Cardiac septum (tissue), 1 donor: ENCODE measurements around the gene SIRT5. TPM values are rescaled to one million over a fixed set of nuclear protein-coding genes. Genes with fewer than 3 reads are reported as not detected.
A peak's percentile ranks its signal among the peaks of the same experiment; 100 is the strongest.

Experiments used
- DNase-seq: peaks from one replicate; pipeline ENCODE4 v3.0.0-alpha.2; 2020; ENCODE audit warnings: low spot score
- intact Hi-C: fragments of 100-400 bp; cut with DNase I; formaldehyde crosslinking; loops from one replicate; pipeline ENCODE4 v1.14.0; 2022
- long read RNA-seq: library from polyadenylated mRNA; unstranded; transcript quantifications from one replicate; pipeline ENCODE4 v2.0.0, GENCODE V29; 2021
- total RNA-seq: library from RNA; stranded (reverse); fragmentation: NEBNext Ultra II Directional; extraction: Animal tissue kit (Norgen Biotek cat#: 25700); gene quantifications from one replicate; pipeline ENCODE4 v1.2.1, GENCODE V29; 2021
- donor health status: DM: no; HTN: no; CAD: no.

SIRT5 gene
- total RNA-seq: 36.4 TPM
- long read RNA-seq, transcript SIRT5-205 (10 exons, 3,922 nt): major isoform, 5 of 60 reads
- long read RNA-seq, partial matches to known transcripts: 11 of 60 reads
- long read RNA-seq, other reads (novel, unspliced or antisense): 43 of 60 reads

DNA sequence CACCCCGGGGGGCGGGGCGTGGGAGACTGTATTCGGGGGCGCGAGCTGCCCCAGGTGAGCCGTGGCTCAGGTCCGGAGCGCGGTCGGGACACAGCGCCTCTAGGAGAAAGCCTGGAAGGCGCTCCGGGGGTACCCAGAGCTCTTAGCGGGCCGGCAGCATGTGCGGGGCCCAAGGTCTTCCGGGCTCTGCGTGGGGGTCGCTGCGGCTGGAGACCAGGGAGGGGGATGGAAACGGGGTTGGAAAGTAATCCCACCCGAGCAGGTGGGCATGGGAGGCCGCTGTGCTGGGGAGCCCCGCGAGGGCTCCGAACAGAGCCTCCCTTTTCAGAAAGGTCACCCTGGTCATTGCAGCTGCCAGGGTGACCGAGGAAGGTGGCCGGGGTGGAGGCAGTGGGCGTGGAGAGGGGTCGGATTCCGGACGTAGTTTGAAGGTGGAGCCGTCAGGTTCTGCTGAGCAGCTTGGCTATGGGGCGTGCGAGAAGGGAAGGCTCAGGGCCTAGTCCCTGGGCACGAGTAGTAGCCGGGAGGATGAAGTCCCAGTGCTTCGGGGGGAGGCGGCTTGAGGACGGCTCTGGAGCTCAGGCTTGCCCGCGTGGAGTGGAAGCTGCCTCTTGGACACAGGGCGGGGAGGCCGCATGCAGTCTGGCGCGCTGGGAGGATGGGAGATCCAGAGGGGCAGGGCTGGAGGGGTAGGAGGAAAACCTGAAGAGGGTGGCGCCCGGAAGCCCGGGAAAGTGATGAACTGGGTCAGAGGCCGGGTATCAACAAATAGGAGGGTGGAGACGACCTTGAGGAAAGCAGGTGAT, at the start of gene SIRT5:
Gene SIRT5 (plus strand): TSS at position 31 of the 806 bp plus-strand sequence. CDS start 9,510 bp downstream, outside the sequence.
- intact Hi-C loops: loop anchor here (2.0 to 5.0 kb wide), 4 partner anchors 38 to 238 kb away; partner anchors contain the start of gene GFOD1
- DNase-seq: peak; percentile 90

DNA sequence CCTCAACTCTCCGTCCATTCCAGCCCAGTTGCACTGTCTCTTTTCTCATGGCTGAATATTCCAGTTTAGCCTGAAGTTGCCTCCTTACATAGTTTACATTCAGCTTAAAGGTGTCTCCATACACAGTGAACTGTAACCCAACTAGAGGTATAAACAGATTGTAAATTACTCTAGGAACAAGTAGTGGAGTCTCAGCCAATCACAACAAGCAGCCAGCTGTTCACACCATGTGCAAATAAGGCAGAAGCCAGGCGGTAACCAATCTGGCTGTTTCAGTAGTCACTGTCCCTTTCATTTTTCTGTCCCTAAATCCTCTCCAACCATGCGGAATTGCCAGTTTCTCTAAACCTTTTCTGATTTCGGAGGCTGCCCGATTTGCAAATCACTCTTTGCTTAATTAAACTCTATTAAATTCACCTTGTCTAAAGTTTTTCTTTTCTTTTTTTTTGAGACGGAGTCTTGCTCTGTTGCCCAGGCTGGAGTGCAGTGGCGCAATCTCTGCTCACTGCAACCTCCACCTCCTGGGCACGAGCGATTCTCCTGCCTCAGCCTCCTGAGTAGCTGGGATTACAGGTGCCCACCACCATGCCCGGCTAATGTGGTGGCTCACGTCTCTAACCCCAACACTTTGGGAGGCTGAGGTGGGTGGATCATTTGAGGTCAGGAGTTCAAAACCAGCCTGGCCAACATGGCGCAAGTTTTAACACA, 49.4 kb upstream of the SIRT5 start:
- DNase-seq: no peak
- intact Hi-C loops: loop anchor here (5.0 kb wide), 3 partner anchors 38 to 113 kb away; partner anchors contain the start of genes GFOD1 and SIRT5

DNA sequence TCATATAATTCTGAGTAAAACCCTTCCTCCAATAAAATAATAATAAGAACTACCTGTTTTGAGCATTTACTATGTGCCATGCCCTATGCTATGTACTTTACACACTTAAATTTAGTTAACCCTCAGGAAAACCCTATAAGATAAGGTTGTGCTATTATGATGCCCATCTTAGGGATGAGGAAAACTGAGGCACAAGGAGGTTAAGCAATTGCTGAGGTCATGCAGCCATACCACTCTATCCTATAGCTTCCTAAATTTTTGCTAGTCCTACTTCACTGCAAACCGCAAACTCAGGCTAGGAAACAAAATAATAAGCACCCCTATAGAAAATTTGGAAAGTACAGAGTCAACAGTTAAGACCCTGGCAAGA, 48.1 kb upstream of the SIRT5 start:
- no peak for DNase-seq
- intact Hi-C loops: loop anchor here (5.0 kb wide), 3 partner anchors 39 to 114 kb away; partner anchors contain the start of genes GFOD1 and SIRT5

DNA sequence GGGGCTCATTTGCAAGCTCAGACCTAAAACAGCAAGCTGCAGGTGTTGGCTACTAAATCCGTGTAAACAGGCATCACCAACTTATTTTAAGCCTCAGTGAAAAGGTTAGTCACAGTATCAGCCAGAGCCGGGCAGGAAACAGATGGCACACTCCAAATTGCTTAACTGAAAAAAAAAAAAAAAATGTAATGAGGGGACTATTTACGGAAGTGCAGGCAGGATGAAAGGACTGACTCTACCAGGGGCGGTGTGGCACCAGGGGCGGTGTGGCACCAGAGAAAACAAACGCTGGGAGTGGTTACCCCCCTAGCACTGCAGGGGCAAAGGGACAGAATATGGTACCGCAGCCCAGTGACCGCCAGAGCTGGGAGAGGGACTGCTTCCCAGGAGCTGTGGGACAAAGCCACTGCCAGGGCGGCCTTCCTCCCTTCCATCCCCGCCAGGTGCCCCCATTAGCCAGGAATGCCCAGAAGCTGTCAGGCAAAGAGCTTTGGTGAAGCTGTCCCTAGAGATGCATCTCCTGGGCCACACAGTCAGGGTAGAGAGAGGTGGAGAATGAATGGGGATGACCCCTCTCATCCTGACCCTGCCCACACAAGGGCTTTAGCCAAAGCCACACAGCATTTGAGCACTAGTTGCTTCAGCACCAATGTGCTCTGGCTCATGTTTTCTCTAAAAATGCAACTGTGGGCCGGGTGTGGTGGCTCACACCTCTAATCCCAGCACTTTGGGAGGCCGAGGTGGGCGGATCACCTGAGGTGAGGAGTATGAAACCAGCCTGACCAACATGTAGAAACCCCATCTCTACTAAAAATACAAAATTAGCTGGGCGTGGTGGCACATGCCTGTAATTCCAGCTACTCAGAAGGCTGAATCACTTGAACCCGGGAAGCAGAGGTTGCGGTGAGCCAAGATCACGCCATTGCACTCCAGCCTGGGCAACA, 47.4 kb upstream of the SIRT5 start:
- intact Hi-C loops: loop anchor here (5.0 kb wide), 3 partner anchors 40 to 115 kb away; partner anchors contain the start of genes GFOD1 and SIRT5
- no peak for DNase-seq

DNA sequence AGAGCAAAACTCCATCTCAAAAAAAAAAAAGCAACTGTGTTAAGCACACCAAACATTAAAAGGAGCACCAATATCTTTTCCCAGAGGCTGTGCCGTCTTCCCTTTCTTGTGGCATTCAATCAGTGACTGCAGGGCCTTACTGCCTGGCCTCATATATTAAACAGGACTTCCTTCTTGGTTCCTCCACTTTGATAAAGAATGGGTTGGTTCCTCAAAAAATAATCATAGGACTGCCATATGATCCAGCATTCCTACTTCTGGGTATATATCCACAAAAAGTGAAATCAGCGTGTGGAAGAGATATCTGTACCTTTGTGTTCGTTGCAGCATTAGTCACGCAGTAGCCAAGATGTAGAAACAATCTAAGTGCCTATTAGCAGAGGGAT, 46.7 kb upstream of the SIRT5 start:
- no peak for DNase-seq
- intact Hi-C loops: loop anchor here (5.0 kb wide), 3 partner anchors 40 to 115 kb away; partner anchors contain the start of genes GFOD1 and SIRT5

DNA sequence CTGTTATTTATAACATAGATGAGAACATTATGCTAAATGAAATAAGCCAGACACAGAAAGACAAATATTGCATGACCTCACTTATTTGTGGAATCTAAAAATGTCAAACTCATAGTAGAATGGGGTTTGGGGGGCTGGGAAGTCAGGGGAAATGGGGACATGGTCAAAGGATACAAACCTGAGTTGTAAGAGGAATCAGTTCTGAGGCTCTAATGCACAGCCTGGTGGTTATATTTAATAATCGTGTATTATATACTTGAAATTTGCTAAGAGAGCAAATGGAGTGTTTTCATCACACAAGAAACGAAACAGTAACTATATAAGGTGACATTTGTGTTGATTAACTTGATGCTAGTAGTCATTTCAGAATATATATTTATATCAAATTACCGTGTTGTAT, 46.2 kb upstream of the SIRT5 start:
- no peak for DNase-seq
- intact Hi-C loops: loop anchor here (5.0 kb wide), 3 partner anchors 41 to 116 kb away; partner anchors contain the start of genes GFOD1 and SIRT5

DNA sequence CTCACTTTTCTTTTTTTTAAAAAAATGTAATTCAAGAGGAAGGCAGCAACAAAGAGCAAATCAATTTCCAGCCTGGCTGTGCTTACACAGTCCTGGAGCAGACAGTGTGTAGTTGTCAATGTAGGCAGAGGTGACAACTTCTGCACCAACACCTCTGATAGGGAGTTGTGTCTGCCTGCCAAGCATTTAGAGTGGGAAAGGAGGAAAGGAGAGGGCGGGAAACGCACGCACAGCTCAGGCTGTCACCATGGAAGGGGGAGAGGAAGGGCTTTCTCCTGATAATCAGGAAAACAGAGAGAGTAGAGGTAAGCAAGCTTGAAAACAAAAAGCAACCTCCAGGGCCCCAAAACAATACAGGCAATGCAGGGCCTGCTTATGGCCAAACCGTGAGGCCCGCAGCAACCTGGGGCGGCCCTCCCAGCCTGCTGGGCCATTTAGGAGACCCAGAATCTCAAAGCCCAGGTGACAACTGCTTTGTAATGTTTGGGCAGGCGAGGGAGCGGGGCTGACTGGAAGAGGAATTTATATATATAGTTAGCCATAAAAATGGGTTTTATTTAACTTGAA, 45.5 kb upstream of the SIRT5 start:
- DNase-seq: no peak
- intact Hi-C loops: loop anchor here (5.0 kb wide), 3 partner anchors 42 to 117 kb away; partner anchors contain the start of genes GFOD1 and SIRT5

DNA sequence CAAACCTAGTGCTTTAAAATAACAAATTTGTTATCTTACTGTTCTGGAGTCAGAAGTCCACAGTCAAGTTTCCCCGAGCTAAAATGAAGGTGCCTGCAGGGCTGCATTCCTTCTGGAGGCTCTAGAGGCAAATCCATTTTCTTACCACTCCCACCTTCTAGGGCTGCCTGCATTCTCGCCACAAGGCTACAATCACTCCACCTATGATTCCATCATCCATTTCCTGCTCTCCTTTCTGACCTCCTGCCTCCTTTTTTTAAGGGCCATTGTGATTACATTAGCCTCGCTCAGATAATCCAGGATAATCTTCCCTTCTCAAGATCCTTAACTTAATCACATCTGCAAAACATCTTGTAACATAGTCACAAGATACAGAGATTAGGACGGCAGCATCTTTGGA, 42.4 kb upstream of the SIRT5 start:
- no peak for DNase-seq
- intact Hi-C loops: loop anchor here (10.0 kb wide), 1 partner anchor 167 kb away; no protein-coding TSS in a partner anchor

DNA sequence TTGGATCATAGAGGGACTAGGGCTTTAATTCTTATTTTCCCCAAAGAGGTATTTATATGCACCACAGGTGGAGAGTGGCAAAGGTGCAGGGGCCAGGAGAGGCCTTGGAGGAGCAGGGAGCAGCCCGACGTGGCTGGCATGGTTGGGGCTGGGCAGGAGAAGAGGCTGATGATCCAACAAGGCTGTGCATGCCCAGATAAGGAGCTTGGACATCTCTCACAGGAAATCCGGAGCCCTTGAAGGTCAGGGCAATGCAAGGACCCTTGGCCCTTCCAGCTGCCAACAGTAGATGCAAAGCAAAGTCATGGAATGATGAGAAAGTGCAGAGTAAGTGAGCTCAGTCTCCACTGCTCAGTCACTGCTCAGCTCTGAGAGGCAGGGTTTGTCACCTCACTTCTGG, 39.9 kb upstream of the SIRT5 start:
- no peak for DNase-seq
- intact Hi-C loops: loop anchor here (10.0 kb wide), 1 partner anchor 170 kb away; no protein-coding TSS in a partner anchor

DNA sequence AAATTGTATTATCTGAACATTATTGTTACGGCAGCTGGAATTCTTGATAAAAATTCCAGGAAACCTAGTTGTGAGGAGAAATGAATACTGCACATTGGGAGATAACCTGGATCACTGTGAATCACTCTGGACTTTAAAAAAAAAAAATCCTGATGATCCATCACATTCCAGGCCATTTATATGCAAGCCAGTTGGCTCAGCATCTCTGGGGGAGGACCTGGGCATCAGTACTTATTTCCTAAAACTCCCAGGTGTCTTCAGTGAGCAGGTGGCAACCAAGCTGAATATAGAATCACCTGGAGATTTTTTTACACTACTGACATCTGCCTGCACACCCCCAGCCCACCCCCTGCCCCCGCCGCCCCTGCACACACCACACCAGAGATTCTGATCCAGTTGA, 39.1 kb upstream of the SIRT5 start:
- DNase-seq: no peak
- intact Hi-C loops: loop anchor here (10.0 kb wide), 1 partner anchor 171 kb away; no protein-coding TSS in a partner anchor

DNA sequence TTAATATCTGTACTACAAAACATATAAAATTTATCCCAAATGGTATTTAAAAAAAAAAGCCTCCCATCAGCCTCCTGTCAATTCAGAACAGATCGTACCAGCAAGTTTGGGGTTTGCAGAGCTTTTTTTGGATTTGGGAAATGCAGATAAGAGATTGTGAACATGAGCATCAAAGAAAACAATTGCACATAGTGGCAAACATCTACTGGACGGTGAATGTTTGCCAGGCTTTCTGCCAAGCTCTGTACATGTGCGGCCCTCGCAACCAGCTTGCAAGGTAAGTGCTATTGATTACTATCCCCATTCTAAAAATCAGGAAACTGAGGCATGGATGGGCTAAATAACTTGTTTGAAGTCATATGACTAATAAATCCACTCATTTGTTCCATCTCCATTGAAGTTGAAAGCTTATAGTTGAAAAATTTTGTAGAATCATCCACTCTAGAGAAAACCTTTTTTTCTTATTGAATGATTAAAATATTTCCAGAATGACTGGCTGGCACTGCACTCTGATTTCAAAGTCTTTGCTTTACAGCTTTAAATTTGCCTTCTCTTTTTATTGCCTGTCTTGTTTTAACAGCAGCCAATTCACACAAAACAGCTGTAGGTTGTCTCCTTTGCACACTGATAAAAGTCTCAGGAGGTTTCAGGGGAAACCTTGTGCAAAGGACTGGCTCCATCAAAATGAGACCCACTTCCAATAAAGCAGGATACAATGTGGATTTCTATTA, 37.4 kb upstream of the SIRT5 start:
- no peak for DNase-seq
- intact Hi-C loops: loop anchor here (10.0 kb wide), 1 partner anchor 172 kb away; no protein-coding TSS in a partner anchor

DNA sequence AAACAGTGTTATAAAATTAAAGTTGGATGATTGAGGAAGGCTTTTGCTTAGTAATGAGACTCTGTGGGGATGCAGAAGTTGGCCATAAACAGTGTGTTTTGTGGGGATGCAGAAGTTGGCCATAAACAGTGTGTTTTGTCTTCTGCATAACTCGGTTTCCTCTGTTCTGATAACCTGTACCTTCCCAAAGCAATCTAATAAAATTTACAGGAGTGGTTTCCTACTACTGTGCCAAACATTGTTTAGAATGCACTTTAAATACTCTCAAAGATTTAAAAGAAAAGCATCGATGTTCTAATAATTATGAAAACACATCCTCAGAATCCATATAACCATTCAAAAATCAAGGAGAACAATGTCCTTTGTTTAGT, 36.9 kb upstream of the SIRT5 start:
- intact Hi-C loops: loop anchor here (10.0 kb wide), 1 partner anchor 173 kb away; no protein-coding TSS in a partner anchor
- DNase-seq: no peak

DNA sequence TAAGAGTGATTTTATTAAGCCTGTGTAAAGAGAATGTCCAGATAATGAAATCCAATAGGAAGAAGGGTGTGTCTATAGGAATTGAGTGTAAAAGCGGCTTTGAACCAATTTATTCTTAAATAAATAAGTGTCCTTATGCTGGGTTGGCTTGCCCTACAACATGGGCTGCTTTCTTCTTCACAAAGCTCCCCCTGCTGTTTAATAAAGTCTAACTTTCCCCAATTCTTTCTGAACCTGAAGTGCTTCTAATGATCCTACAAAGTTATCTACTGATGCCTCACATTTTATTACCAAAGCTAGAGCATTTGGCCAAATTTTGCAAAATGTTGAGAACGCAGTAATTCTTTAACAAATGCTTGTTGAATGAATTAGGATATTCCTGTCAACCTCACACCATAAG, 36.3 kb upstream of the SIRT5 start:
- DNase-seq: no peak
- intact Hi-C loops: loop anchor here (1.0 to 10.0 kb wide), 2 partner anchors 173 to 202 kb away; no protein-coding TSS in a partner anchor

DNA sequence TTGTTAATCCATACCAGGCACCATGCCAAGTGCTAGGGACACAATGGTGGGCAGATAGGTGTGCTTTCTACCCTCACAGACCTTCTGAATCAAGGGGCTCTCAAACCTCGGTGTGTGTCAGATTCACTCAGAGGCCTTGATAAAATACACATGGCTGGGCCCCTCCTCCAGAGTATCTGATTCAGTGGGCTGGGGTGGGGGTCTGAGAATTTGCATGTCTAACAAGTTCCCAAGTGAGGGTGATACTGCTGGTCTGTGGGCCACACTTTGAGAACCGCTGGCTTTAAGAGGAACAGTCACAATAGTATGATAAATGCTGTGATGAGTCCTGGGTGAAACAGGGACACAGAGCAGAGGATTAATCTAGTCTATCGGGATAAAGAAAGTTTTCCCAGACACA, 35.8 kb upstream of the SIRT5 start:
- intact Hi-C loops: loop anchor here (1.0 to 10.0 kb wide), 2 partner anchors 174 to 202 kb away; no protein-coding TSS in a partner anchor
- no peak for DNase-seq

DNA sequence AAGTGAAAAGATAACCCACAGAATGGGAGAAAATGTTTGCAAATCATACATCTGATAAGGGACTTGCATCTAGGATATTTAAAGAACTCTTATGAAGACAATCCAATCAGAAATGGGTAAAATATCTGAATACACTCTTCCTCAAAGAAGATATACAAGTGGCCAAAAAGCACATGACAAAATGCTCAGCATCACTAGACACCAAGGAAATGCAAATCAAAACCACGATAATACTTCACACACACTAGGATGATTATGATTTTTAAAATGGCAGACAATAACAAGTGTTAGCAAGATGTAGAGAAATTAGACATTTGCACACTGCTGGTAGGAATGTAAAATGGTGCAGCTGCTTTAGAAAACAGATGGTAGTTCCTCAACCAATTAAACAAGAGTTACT, 34.8 kb upstream of the SIRT5 start:
- no peak for DNase-seq
- intact Hi-C loops: loop anchor here (10.0 kb wide), 1 partner anchor 175 kb away; no protein-coding TSS in a partner anchor

DNA sequence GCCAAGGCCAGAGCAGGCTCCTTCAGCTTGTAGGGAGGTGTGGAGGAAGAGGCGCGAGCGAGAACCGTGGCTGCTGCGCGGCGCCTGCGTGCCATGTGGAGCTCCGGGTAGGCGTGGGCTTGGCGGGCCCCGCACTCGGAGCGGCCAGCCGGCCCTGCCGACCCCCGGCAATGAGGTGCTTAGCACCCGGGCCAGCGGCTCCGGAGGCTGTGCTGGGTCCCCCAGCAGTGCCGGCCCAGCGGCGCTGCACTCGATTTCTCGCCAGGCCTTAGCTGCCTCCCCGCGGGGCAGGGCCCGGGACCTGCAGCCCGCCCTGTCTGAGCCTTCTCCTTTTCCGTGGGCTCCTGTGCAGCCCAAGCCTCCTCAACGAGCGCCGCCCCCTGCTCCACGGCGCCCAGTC, 32.9 kb upstream of the SIRT5 start:
- intact Hi-C loops: no loop called here
- DNase-seq: no peak

DNA sequence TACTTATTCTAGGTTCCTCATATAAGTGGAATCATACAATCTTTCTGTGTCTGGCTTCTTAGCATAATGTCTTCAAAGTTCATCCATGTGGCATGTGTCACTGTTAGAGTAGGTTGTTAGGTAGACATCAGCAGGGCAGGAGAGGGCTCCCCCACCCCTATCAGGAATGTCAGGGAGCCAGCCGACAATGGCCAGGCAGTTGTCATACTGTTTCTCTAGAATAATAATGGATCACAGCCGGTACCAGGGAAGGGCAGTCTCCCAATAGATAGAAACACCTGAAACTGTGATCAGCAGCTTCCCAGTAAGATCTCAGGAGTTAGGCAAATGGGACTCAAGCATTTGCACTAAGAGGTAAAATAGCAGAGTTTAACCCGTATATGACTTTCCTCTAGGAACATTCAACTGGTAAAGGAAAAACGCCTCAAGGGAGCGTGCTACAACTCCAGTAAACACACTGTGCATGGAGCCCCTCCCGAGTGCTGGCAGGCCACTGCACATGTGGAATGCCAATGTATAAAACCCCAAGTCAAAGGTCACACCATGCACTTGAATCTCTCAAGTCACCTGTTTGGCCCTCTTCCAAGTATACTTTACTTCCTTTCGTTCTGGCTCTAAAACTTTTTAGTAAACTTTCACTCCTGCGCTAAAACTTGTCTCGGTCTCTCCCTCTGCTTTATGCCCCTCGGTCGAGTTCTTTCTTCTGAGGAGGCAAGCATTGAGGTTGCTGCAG, 29.8 kb upstream of the SIRT5 start:
- intact Hi-C loops: no loop called here
- DNase-seq: no peak
